T-helper 9 cell (primary cell): ENCODE results near the gene EBLN2.

ENCODE experiments used
- DNase-seq: peaks from one replicate; pipeline ENCODE4 v3.0.0-alpha.2; 2020

Gene EBLN2

DNA sequence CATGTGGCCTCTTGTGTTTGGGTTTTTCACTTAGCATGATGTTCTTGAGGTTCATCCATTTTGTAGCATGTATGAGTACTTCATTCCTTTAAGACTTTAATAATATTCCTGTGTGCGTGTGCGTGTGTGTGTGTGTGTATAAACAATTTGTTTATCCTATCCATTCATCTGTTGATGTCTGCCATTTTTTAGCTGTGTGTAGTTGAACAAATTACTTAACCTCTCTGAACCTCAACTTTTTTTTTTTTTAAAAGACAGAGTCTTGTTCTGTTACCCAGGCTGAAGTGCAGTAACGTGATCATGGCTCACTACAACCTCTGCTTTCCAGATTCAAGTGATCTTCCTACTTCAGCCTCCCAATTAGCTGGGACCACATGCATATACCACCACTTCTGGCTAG, 47.3 kb downstream of the EBLN2 start:
- no peak for DNase-seq

DNA sequence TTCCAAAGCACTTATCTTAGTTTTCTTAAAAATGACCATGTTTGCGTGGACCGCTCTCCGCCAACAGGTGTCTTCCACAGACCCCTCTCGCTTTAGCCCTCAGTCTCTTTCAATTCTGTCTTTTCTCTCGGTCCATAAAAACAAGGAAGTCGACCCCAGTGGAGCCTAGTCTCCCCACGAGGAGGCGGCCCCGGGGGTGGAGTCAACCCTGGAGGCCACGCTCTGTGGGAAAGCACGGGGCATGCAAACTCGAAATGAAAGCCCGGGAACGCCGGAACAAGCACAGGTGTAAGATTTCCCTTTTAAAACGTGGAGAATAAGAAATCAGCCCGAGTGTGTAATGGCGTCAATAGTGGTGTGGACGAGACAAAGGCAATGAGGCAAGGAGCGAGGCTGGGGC, 49.1 kb downstream of the EBLN2 start:
- DNase-seq: no peak
